Measurements from ENCODE around the gene TBATA. TPM values are rescaled to one million over a fixed set of nuclear protein-coding genes. Genes with fewer than 3 reads are reported as not detected.

The TBATA gene
- polyA plus RNA-seq, 1 donor (not counting 4 experiments of a cell fraction or from before 2014, with no cell fraction given) = not detected

- Histone ChIP-seq H3K4me2 (ENCODE audit: control insufficient read depth, extremely low read depth, insufficient read depth, low read depth, low read length) (no peak overlapping the region), H3K9me1 (ENCODE audit: control insufficient read depth, extremely low read depth, insufficient read depth, low read length) (no peaks in the 10 kb centered on the region), H3K9me3 (ENCODE audit: control insufficient read depth, low read depth, low read length) (no peaks in the 10 kb centered on the region), H3K27me3 (ENCODE audit: control insufficient read depth, extremely low read depth, insufficient read depth, low read length) (peaks cover 10% of the 10 kb centered on the region), H3K9ac (ENCODE audit: control insufficient read depth, extremely low read depth, insufficient read depth, low read length) (no peak overlapping the region), H4K20me1 (ENCODE audit: control insufficient read depth, extremely low read depth, insufficient read depth, low read length) (peaks cover 3% of the 10 kb centered on the region), H3K36me3 (ENCODE audit: control insufficient read depth in 2 of 2, extremely low read depth in 1 of 2, insufficient read depth in 2 of 2, low read length in 2 of 2) (no peaks in the 10 kb centered on the region), H2AFZ (ENCODE audit: control insufficient read depth, low read length) (no peak overlapping the region), H3K4me1 (ENCODE audit: control insufficient read depth, extremely low read depth, insufficient read depth, low read length) (no peaks in the 10 kb centered on the region), H3K4me3 (ENCODE audit: control insufficient read depth in 2 of 3, extremely low read depth in 1 of 3, insufficient read depth in 2 of 3, low read depth in 1 of 3, low read length in 3 of 3) (no peak overlapping the region), H3K27ac (ENCODE audit: control insufficient read depth, insufficient read depth, low read length) (no peak overlapping the region), H3K79me2 (ENCODE audit: control insufficient read depth, insufficient read depth, low read length) (no peaks in the 10 kb centered on the region)
- DNase-seq (ENCODE audit: low read depth, low spot score) (no peak), FAIRE-seq (no peak)
- dilution Hi-C loops (cut with MboI; ENCODE audit: extremely low pct_ligation_motif_present, low sequenced_read_pairs) = no loop called here
- TF ChIP-seq CTCF (optimal IDR thresholded peaks at IDR 0.05 in 1 of 3, IDR thresholded peaks at IDR 0.05 in 1 of 3, conservative IDR thresholded peaks at IDR 0.05 in 1 of 3; ENCODE audit: extremely low read depth in 1 of 3, insufficient read depth in 2 of 3, low read length in 3 of 3) = no peak
Observed at GRCh38 chr10:70748305-70748704, 36.9 kb downstream of the TBATA start.

GRCh38 chr10:70747192-70747965, 37.8 kb downstream of the TBATA start:
- H3K36me3 ChIP-seq (ENCODE audit: control insufficient read depth in 2 of 2, extremely low read depth in 1 of 2, insufficient read depth in 2 of 2, low read length in 2 of 2) = no peaks in the 10 kb centered on the region
- no peak overlapping the region for H3K27ac ChIP-seq (ENCODE audit: control insufficient read depth, insufficient read depth, low read length)
- H3K9me3 ChIP-seq (ENCODE audit: control insufficient read depth, low read depth, low read length) = no peaks in the 10 kb centered on the region
- no peaks in the 10 kb centered on the region for H3K79me2 ChIP-seq (ENCODE audit: control insufficient read depth, insufficient read depth, low read length)
- peaks cover 3% of the 10 kb centered on the region for H4K20me1 ChIP-seq (ENCODE audit: control insufficient read depth, extremely low read depth, insufficient read depth, low read length)
- H2AFZ ChIP-seq (ENCODE audit: control insufficient read depth, low read length) = no peak overlapping the region
- no peaks in the 10 kb centered on the region for H3K4me1 ChIP-seq (ENCODE audit: control insufficient read depth, extremely low read depth, insufficient read depth, low read length)
- dilution Hi-C loops (cut with MboI; ENCODE audit: extremely low pct_ligation_motif_present, low sequenced_read_pairs) = no loop called here
- no peak overlapping the region for H3K4me3 ChIP-seq (ENCODE audit: control insufficient read depth in 2 of 3, extremely low read depth in 1 of 3, insufficient read depth in 2 of 3, low read depth in 1 of 3, low read length in 3 of 3)
- H3K9me1 ChIP-seq (ENCODE audit: control insufficient read depth, extremely low read depth, insufficient read depth, low read length) = no peaks in the 10 kb centered on the region
- no peak overlapping the region for H3K4me2 ChIP-seq (ENCODE audit: control insufficient read depth, extremely low read depth, insufficient read depth, low read depth, low read length)
- peaks cover 12% of the 10 kb centered on the region for H3K27me3 ChIP-seq (ENCODE audit: control insufficient read depth, extremely low read depth, insufficient read depth, low read length)
- no peak for FAIRE-seq
- TF ChIP-seq CTCF (optimal IDR thresholded peaks at IDR 0.05 in 1 of 3, IDR thresholded peaks at IDR 0.05 in 1 of 3, conservative IDR thresholded peaks at IDR 0.05 in 1 of 3; ENCODE audit: extremely low read depth in 1 of 3, insufficient read depth in 2 of 3, low read length in 3 of 3) (no peak), EZH2 (IDR thresholded peaks at IDR 0.05; ENCODE audit: low read length) (no peak)
- no peak overlapping the region for H3K9ac ChIP-seq (ENCODE audit: control insufficient read depth, extremely low read depth, insufficient read depth, low read length)
- DNase-seq (ENCODE audit: low read depth, low spot score) = no peak
